Measurements from ENCODE around the gene SLK. TPM values are rescaled to one million over a fixed set of nuclear protein-coding genes. Genes with fewer than 3 reads are reported as not detected.

The SLK gene
- total RNA-seq, 3 donors from 2014 or later = 45.7 to 75.8 (median 46.7) TPM

DNA sequence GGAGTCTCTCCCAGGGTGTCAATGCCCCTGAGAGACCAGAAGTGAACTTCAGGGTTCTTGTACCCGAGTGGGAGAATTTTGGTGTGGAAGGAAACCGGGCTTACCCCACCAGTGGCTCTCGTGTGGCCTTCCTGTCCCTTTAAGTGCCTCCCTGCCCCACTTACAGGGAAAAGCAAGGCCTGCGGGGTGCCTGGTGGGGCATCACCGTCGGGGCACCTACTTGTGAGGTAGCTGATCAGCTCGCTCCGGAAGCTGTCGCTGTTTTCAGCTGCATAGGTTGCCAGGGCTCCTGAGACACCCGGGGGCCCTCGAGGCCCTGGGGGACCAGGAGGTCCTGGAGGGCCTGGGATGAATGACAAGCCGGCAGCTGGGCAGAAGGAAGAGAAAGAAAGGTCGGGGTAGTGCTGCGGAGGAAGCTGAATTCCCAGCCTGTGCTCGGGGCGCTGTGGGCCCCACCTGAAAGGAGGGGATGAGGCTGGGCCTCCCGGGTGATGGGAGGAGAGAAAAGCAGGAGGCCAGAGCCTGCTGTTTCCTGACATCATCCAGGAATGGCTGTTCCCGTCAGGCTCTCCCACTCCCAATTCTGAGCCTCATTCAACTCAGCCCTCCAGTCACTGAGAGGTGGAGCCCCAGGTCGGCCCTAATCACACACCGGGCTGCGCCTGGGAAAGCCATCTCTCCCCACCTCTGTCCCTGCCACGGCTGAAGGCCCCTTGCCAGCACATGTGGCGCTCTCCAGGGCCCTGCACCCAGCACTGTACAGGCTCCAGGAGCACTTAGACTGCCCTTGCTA is 67.7 kb downstream of the SLK start:
- H3K9me3 ChIP-seq = no peaks in the 10 kb centered on the region
- ATAC-seq (peak; percentile 5), DNase-seq (no peak)
- H3K4me1 ChIP-seq (ENCODE audit: low read depth) = no peaks in the 10 kb centered on the region
- H3K4me3 ChIP-seq = no peak overlapping the region
- TF ChIP-seq CTCF (IDR thresholded peaks at IDR 0.05) = no peak
- intact Hi-C loops (cut with DNase I, micrococcal nuclease) = no loop called here
- no peaks in the 10 kb centered on the region for H3K36me3 ChIP-seq (ENCODE audit: low read depth)

DNA sequence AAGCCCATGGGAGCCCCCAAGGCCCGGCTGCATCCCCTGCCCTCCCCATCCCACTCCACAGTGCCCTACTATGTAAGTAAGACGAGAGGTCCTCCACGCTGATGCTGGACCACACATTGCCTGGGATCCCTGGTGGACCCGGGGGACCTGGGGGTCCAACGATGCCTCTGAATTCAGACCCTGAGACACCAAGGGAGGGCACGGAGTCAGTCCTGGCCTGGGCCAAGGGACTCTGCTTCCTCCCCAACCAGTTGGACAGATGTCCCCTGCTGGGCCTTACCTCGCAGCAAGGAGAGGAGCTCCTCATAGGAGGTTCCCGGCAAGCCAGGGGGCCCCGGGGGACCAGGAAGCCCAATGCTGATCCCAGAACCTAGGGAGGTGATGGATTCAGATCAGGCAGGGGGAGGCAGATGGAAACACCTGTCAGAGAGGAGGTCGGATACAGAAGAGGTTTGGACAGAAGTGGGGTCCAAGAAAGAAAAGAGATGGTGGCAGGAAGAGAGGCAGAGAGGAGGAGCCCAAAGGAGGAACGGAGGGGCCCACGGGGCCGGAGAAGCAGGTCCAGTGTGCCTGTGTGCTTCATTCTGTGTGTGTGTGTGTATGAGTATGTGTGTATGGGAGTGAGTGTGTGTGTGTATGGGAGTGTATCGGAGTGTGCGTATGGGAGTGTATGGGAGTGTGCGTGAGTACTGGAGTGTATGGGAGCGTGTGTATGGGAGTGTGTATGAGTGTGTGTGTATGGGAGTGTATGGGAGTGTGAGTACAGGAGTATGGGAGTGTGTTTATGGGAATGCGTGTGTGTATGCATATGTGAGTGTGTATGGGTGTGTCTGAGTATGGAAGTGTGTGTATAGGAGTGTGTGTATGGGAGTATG is 68.5 kb downstream of the SLK start:
- Histone ChIP-seq H3K9me3 (no peaks in the 10 kb centered on the region), H3K4me3 (no peak overlapping the region), H3K4me1 (ENCODE audit: low read depth) (no peaks in the 10 kb centered on the region), H3K36me3 (ENCODE audit: low read depth) (no peaks in the 10 kb centered on the region)
- DNase-seq (no peak), ATAC-seq (no peak)
- intact Hi-C loops (cut with DNase I, micrococcal nuclease) = no loop called here
- TF ChIP-seq CTCF (IDR thresholded peaks at IDR 0.05) = no peak

DNA sequence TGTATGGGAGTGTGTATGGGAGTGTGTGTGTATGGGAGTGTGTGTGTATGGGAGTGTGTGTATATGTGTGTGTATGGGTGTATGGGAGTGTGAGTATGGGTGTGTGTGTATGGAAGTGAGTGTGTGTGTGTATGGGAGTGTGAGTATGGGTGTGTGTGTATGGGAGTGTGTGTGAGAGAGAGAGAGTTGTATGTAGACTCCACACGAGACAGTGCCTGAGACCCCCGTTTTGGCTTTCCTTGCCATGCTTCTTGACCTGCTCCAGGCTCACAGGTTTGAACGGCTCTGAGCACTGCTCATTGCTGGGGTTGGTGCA is 69.1 kb downstream of the SLK start:
- no peak for TF ChIP-seq CTCF (IDR thresholded peaks at IDR 0.05)
- Histone ChIP-seq H3K36me3 (ENCODE audit: low read depth) (no peaks in the 10 kb centered on the region), H3K4me1 (ENCODE audit: low read depth) (no peaks in the 10 kb centered on the region), H3K4me3 (no peak overlapping the region), H3K9me3 (no peaks in the 10 kb centered on the region)
- intact Hi-C loops (cut with DNase I, micrococcal nuclease) = no loop called here
- DNase-seq (no peak), ATAC-seq (peak; percentile 15)

DNA sequence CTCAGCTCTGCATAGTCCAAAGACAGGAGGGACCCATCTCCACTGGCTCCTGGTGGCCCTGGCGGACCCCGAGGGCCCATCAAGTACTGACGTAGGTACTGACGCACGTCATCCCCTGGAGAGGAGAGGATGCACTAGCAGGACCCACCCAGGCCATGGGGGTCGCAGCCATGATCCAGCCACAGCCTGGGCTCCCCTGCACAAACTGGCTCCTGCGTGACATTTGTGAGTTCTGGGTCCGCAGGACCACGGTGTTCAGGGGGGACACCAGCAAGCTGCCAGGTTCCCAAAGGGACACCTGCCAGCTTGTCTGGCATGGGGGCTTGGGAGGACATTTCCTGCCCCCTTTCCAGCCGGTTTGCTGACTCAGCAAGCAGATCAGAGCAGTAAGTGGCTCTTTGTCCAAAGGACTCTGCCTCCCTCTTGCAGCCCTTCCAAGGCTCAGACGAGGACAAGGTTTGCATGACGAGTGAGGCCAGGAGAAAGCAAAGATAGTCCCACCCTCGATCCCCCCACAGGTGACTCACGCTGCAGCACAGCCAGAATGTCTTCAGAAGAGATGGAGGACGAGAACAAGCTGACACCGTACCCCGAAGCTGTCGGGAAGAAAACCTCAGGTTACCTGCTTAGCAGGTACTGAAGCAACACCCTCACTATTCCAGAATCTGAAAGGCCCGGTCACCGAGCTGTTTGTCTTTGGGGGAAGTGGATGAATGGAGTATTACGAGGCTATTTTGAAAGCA is 69.7 kb downstream of the SLK start:
- Histone ChIP-seq H3K36me3 (ENCODE audit: low read depth) (no peaks in the 10 kb centered on the region), H3K4me3 (no peak overlapping the region), H3K4me1 (ENCODE audit: low read depth) (no peaks in the 10 kb centered on the region), H3K9me3 (no peaks in the 10 kb centered on the region)
- no peak for ATAC-seq
- no peak for DNase-seq
- TF ChIP-seq CTCF (IDR thresholded peaks at IDR 0.05) = no peak
- intact Hi-C loops (cut with DNase I, micrococcal nuclease) = no loop called here

DNA sequence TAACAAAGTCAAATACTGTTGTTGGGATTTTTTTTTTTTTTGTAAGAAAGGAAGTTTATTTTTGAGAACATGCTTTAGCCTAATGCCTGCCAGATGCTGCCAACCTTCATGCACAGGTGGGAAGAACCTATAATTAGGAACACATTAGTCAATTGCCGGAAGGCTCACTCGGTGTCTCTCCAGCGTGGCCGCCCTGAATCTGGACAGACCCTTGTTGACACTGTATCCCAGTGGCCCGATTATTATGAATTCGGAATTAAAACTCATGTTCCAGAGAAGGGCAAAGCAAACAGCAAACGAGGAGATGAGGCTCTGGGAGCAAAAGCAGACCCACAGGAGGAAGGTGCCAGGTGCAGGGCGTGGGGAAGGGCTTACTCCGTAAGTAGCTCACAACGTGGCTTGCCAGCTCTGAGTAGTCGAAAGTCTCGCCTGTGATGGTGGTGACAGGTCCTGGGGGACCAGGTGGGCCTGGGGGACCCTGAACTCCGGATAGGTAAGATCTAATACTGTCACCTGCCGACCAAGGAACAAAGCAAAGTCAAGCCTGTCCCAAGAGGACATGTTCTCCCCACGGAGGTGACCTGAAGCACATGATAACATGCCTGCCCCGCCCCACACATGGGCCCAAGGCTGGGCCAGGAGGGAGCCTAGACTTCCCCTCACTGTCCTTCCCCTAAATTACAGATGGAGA is 70.5 kb downstream of the SLK start:
- intact Hi-C loops (cut with DNase I, micrococcal nuclease) = no loop called here
- no peak overlapping the region for H3K4me3 ChIP-seq
- H3K4me1 ChIP-seq (ENCODE audit: low read depth) = no peaks in the 10 kb centered on the region
- ATAC-seq = no peak
- no peaks in the 10 kb centered on the region for H3K36me3 ChIP-seq (ENCODE audit: low read depth)
- TF ChIP-seq CTCF (IDR thresholded peaks at IDR 0.05) = no peak
- no peaks in the 10 kb centered on the region for H3K9me3 ChIP-seq
- DNase-seq = no peak
